GM23338 (cell line): ENCODE results near the gene MRGPRF. TPM values are rescaled to one million over a fixed set of nuclear protein-coding genes. Genes with fewer than 3 reads are reported as not detected.

Experiments
- ATAC-seq: fragments of 200-7000 bp; cut with Tn5 transposase; 3 replicates; pipeline ENCODE4 v1.9.1; 2020
- DNase-seq: peaks from one replicate; pipeline ENCODE4 v3.0.0-alpha.2; 2015; ENCODE audit warnings: low spot score
- H2AFZ ChIP-seq: fragments of 200-600 bp; sonication (generic); 2 replicates; pipeline ENCODE4 v1.8.0; 2016; ENCODE audit warnings: antibody characterized with exemption, mild to moderate bottlenecking, moderate library complexity
- H3F3A ChIP-seq: fragments of 200-600 bp; sonication (generic); replicated peaks from 2 replicates; pipeline ENCODE4 v1.8.0; 2017; ENCODE audit warnings: antibody characterized with exemption, mixed run types, low read depth
- H3K27ac ChIP-seq: fragments of 200-600 bp; sonication (generic); 2 replicates; pipeline ENCODE4 v1.6.1; 2016; ENCODE audit warnings: low read depth
- H3K27me3 ChIP-seq: fragments of 200-600 bp; sonication (generic); 2 replicates; pipeline ENCODE4 v1.8.0; 2016; ENCODE audit warnings: mild to moderate bottlenecking, mixed run types, moderate library complexity; ENCODE audit not compliant: insufficient read depth
- H3K36me3 ChIP-seq: fragments of 200-600 bp; sonication (generic); 2 replicates; pipeline ENCODE4 v1.8.0; 2016; ENCODE audit warnings: mild to moderate bottlenecking; ENCODE audit not compliant: insufficient read depth
- H3K4me1 ChIP-seq: fragments of 200-600 bp; sonication (generic); 2 replicates; pipeline ENCODE4 v1.8.0; 2016; ENCODE audit warnings: mild to moderate bottlenecking, moderate library complexity; ENCODE audit not compliant: insufficient read depth
- H3K4me2 ChIP-seq: fragments of 200-600 bp; sonication (generic); 2 replicates; pipeline ENCODE4 v1.7.1; 2017; ENCODE audit warnings: mixed run types
- H3K4me3 ChIP-seq: fragments of 200-600 bp; sonication (generic); 2 replicates; pipeline ENCODE4 v1.6.1; 2016; ENCODE audit warnings: mixed run types
- H3K79me2 ChIP-seq: fragments of 200-600 bp; sonication (generic); replicated peaks from 2 replicates; pipeline ENCODE4 v1.8.0; 2017; ENCODE audit warnings: mild to moderate bottlenecking; ENCODE audit not compliant: insufficient read depth
- H3K9me2 ChIP-seq: fragments of 200-600 bp; sonication (generic); 2 replicates; pipeline ENCODE4 v1.8.0; 2017; ENCODE audit not compliant: insufficient read depth
- H4K20me1 ChIP-seq: fragments of 200-600 bp; sonication (generic); replicated peaks from 2 replicates; pipeline ENCODE4 v1.8.0; 2017; ENCODE audit warnings: mild to moderate bottlenecking; ENCODE audit not compliant: insufficient read depth
- H3K27ac Mint-ChIP-seq: 2 replicates; pipeline ENCODE4 v1.8.0; 2020; ENCODE audit warnings: inconsistent platforms, mild to moderate bottlenecking, moderate library complexity, mixed read lengths
- H3K27me3 Mint-ChIP-seq: 3 replicates; pipeline ENCODE4 v1.8.0; 2022; ENCODE audit warnings: low read depth, mild to moderate bottlenecking, moderate library complexity, mixed read lengths, inconsistent platforms; ENCODE audit not compliant: insufficient read depth, poor library complexity
- H3K36me3 Mint-ChIP-seq: 3 replicates; pipeline ENCODE4 v1.8.0; 2021; ENCODE audit warnings: low read depth, mild to moderate bottlenecking, inconsistent platforms, moderate library complexity, mixed read lengths
- H3K4me1 Mint-ChIP-seq: 3 replicates; pipeline ENCODE4 v1.8.0; 2020; ENCODE audit warnings: mild to moderate bottlenecking, inconsistent platforms, mixed read lengths
- H3K4me3 Mint-ChIP-seq: 3 replicates; pipeline ENCODE4 v1.8.0; 2021; ENCODE audit warnings: moderate library complexity, mild to moderate bottlenecking, inconsistent platforms, mixed read lengths
- H3K9me3 Mint-ChIP-seq: 3 replicates; pipeline ENCODE4 v1.8.0; 2020; ENCODE audit warnings: moderate library complexity, mild to moderate bottlenecking, inconsistent platforms, mixed read lengths
- CREB1 ChIP-seq: fragments of 250-450 bp; sonication (Bioruptor Pico); IDR thresholded peaks from 2 replicates; pipeline ENCODE4 v1.5.0; 2020; ENCODE audit warnings: low read depth, mild to moderate bottlenecking, moderate library complexity
- EZH2 ChIP-seq: fragments of 200-600 bp; sonication (generic); IDR thresholded peaks from one replicate; pipeline ENCODE4 v1.8.0; 2017; ENCODE audit warnings: antibody characterized with exemption, mild to moderate bottlenecking, low read depth; ENCODE audit not compliant: unreplicated experiment
- EZH2phosphoT487 ChIP-seq: fragments of 200-600 bp; sonication (generic); IDR thresholded peaks from one replicate; pipeline ENCODE4 v1.8.1; 2018; ENCODE audit warnings: antibody characterized with exemption; ENCODE audit not compliant: unreplicated experiment
- NANOG ChIP-seq: IDR thresholded peaks from 2 replicates; pipeline ENCODE4 v1.6.1; 2016; ENCODE audit warnings: antibody characterized with exemption, borderline replicate concordance
- POLR2AphosphoS5 ChIP-seq: IDR thresholded peaks from 2 replicates; pipeline ENCODE4 v1.6.1; 2016; ENCODE audit warnings: antibody characterized with exemption, low read depth
- STAT1 ChIP-seq: IDR thresholded peaks from one replicate; pipeline ENCODE4 v1.6.1; 2016; ENCODE audit warnings: antibody characterized with exemption; ENCODE audit not compliant: unreplicated experiment
- ZNF331 ChIP-seq: fragments of 250-450 bp; sonication (Bioruptor Pico); IDR thresholded peaks from 2 replicates; pipeline ENCODE4 v1.5.0; 2020; ENCODE audit warnings: low read depth, mild to moderate bottlenecking, moderate library complexity
- polyA plus RNA-seq: library from polyadenylated mRNA; unstranded; fragments of >200 nt; fragmentation: Nextera tagmentation; extraction: Ambion mirVana; gene quantifications from 2 replicates; pipeline ENCODE4 v1.2.1, GENCODE V29; 2016
- total RNA-seq: library from RNA; depleted of rRNA; stranded (reverse); fragments of >200 nt; shearing (Covaris generic); gene quantifications from 2 replicates; pipeline ENCODE4 v1.2.3, GENCODE V29; 2014
- TF ChIP-seq, protein P1 (sequence below): fragments of 250-450 bp; sonication (Bioruptor Pico); IDR thresholded peaks from 2 replicates; pipeline ENCODE4 v1.5.0; 2020; ENCODE audit warnings: mild to moderate bottlenecking, moderate library complexity
- TF ChIP-seq, protein P2 (sequence below): IDR thresholded peaks from 2 replicates; pipeline ENCODE4 v1.6.1; 2016; ENCODE audit warnings: antibody characterized with exemption
- TF ChIP-seq, protein P3 (sequence below): IDR thresholded peaks from one replicate; pipeline ENCODE4 v1.6.1; 2018; ENCODE audit warnings: antibody characterized with exemption; ENCODE audit not compliant: unreplicated experiment

Gene MRGPRF
- total and polyA plus RNA-seq, 2 experiments from 2014 or later: 3.3 to 9.0 TPM

DNA sequence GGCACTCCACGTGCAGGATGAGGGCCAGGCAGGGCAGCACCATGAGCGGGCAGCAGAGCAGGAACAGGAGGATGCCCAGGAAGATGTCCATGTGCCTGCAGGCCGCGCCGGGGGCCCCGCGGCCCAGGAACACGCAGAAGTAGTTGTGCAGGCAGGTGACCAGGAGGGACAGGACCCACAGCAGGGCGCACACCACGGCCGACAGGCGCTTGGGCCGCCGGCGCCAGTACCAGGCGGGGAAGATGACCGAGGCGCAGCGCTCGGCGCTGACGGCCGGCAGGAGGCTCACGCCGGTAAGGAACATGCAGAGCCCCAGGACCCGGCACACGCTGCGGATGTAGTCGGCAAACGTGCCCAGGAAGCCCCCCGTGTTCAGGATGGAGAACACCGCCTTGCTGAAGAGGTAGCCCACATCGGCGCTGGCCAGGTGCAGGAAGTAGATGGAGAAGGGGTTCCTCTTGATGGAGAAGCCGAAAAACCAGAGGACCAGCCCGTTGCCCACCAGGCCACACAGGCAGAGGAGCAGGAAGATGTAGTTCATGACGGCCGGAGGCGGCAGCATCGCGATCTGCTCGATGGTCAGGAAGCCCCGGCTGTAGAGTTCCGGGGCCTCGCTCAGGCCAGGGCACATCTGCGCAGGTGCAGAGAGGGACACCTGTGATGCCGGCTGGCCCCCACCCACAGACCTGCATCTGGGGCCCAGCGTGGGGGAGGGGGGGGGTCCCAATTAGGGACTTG, 7.2 kb downstream of the MRGPRF start:
- Histone ChIP-seq H3K27ac (no peak overlapping the region), H3K27me3 (no peaks in the 10 kb centered on the region), H3F3A (no peaks in the 10 kb centered on the region), H3K4me2 (no peak overlapping the region), H3K79me2 (no peaks in the 10 kb centered on the region), H3K4me1 (peaks cover 5% of the 10 kb centered on the region), H3K4me3 (no peak overlapping the region), H2AFZ (no peak overlapping the region), H3K9me2 (no peaks in the 10 kb centered on the region), H3K36me3 (no peaks in the 10 kb centered on the region), H4K20me1 (no peaks in the 10 kb centered on the region)
- H3K9me3 Mint-ChIP-seq: no peaks in the 10 kb centered on the region
- peaks cover 5% of the 10 kb centered on the region; the same call in 1 of the 3 replicates for H3K4me1 Mint-ChIP-seq
- no peak overlapping the region for H3K27ac Mint-ChIP-seq
- peaks cover 9% of the 10 kb centered on the region for H3K27me3 Mint-ChIP-seq
- DNase-seq (no peak), ATAC-seq (no peak)
- H3K36me3 Mint-ChIP-seq: peaks cover 3% of the 10 kb centered on the region; the same call in 1 of the 3 replicates
- no peak overlapping the region; the same call in 2 of the 3 replicates for H3K4me3 Mint-ChIP-seq
- TF ChIP-seq EZH2: no peak
- no peak for TF ChIP-seq EZH2phosphoT487
- TF ChIP-seq STAT1: no peak
- TF ChIP-seq POLR2AphosphoS5: no peak

DNA sequence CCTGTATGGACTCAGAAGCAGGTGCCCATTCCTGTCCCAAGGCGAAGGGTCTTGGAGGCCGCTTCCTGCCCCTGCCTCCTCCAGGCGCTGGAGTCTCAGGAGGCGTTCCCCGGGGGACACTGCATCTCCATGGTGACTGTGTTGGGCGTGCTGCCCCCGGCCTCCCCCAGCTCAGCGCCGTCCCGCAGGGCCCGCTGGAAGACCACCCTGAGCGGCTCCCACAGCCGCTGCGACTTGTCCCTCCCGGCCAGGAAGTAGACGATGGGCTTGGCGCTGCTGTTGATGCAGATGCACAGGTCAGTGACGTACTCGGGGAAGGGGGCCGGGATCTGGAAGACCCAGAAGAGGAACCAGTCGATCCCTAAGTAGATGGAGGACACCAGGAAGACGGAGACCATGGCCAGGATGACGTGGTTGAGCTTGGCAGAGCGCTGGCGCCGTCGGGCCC, 7.8 kb downstream of the MRGPRF start:
- Mint-ChIP-seq H3K27ac (no peak overlapping the region), H3K27me3 (peaks cover 8% of the 10 kb centered on the region), H3K4me1 (peaks cover 3% of the 10 kb centered on the region; the same call in 1 of the 3 replicates), H3K9me3 (no peaks in the 10 kb centered on the region), H3K36me3 (peaks cover 3% of the 10 kb centered on the region; the same call in 1 of the 3 replicates), H3K4me3 (no peak overlapping the region; the same call in 2 of the 3 replicates)
- Histone ChIP-seq H4K20me1 (no peaks in the 10 kb centered on the region), H3K36me3 (no peaks in the 10 kb centered on the region), H3K27ac (no peak overlapping the region), H3F3A (no peaks in the 10 kb centered on the region), H3K9me2 (no peaks in the 10 kb centered on the region), H3K79me2 (no peaks in the 10 kb centered on the region), H2AFZ (no peak overlapping the region), H3K4me3 (no peak overlapping the region), H3K4me2 (no peak overlapping the region), H3K27me3 (no peaks in the 10 kb centered on the region), H3K4me1 (no peaks in the 10 kb centered on the region; the same call in 1 of the 2 replicates)
- ATAC-seq: no peak
- DNase-seq: no peak
- TF ChIP-seq STAT1 (no peak), POLR2AphosphoS5 (no peak), CREB1 (CRISPR knock-in tag) (no peak), NANOG (no peak), EZH2phosphoT487 (no peak), ZNF331 (CRISPR knock-in tag) (no peak)
- TF ChIP-seq, protein P1, sequence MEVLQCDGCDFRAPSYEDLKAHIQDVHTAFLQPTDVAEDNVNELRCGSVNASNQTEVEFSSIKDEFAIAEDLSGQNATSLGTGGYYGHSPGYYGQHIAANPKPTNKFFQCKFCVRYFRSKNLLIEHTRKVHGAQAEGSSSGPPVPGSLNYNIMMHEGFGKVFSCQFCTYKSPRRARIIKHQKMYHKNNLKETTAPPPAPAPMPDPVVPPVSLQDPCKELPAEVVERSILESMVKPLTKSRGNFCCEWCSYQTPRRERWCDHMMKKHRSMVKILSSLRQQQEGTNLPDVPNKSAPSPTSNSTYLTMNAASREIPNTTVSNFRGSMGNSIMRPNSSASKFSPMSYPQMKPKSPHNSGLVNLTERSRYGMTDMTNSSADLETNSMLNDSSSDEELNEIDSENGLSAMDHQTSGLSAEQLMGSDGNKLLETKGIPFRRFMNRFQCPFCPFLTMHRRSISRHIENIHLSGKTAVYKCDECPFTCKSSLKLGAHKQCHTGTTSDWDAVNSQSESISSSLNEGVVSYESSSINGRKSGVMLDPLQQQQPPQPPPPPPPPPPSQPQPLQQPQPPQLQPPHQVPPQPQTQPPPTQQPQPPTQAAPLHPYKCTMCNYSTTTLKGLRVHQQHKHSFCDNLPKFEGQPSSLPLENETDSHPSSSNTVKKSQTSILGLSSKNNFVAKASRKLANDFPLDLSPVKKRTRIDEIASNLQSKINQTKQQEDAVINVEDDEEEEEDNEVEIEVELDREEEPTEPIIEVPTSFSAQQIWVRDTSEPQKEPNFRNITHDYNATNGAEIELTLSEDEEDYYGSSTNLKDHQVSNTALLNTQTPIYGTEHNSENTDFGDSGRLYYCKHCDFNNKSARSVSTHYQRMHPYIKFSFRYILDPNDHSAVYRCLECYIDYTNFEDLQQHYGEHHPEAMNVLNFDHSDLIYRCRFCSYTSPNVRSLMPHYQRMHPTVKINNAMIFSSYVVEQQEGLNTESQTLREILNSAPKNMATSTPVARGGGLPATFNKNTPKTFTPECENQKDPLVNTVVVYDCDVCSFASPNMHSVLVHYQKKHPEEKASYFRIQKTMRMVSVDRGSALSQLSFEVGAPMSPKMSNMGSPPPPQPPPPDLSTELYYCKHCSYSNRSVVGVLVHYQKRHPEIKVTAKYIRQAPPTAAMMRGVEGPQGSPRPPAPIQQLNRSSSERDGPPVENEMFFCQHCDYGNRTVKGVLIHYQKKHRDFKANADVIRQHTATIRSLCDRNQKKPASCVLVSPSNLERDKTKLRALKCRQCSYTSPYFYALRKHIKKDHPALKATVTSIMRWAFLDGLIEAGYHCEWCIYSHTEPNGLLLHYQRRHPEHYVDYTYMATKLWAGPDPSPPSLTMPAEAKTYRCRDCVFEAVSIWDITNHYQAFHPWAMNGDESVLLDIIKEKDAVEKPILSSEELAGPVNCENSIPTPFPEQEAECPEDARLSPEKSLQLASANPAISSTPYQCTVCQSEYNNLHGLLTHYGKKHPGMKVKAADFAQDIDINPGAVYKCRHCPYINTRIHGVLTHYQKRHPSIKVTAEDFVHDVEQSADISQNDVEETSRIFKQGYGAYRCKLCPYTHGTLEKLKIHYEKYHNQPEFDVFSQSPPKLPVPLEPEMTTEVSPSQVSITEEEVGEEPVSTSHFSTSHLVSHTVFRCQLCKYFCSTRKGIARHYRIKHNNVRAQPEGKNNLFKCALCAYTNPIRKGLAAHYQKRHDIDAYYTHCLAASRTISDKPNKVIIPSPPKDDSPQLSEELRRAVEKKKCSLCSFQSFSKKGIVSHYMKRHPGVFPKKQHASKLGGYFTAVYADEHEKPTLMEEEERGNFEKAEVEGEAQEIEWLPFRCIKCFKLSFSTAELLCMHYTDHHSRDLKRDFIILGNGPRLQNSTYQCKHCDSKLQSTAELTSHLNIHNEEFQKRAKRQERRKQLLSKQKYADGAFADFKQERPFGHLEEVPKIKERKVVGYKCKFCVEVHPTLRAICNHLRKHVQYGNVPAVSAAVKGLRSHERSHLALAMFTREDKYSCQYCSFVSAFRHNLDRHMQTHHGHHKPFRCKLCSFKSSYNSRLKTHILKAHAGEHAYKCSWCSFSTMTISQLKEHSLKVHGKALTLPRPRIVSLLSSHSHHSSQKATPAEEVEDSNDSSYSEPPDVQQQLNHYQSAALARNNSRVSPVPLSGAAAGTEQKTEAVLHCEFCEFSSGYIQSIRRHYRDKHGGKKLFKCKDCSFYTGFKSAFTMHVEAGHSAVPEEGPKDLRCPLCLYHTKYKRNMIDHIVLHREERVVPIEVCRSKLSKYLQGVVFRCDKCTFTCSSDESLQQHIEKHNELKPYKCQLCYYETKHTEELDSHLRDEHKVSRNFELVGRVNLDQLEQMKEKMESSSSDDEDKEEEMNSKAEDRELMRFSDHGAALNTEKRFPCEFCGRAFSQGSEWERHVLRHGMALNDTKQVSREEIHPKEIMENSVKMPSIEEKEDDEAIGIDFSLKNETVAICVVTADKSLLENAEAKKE (CRISPR knock-in tag): no peak
- TF ChIP-seq, protein P2, sequence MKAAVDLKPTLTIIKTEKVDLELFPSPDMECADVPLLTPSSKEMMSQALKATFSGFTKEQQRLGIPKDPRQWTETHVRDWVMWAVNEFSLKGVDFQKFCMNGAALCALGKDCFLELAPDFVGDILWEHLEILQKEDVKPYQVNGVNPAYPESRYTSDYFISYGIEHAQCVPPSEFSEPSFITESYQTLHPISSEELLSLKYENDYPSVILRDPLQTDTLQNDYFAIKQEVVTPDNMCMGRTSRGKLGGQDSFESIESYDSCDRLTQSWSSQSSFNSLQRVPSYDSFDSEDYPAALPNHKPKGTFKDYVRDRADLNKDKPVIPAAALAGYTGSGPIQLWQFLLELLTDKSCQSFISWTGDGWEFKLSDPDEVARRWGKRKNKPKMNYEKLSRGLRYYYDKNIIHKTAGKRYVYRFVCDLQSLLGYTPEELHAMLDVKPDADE: no peak
- TF ChIP-seq, protein P3, sequence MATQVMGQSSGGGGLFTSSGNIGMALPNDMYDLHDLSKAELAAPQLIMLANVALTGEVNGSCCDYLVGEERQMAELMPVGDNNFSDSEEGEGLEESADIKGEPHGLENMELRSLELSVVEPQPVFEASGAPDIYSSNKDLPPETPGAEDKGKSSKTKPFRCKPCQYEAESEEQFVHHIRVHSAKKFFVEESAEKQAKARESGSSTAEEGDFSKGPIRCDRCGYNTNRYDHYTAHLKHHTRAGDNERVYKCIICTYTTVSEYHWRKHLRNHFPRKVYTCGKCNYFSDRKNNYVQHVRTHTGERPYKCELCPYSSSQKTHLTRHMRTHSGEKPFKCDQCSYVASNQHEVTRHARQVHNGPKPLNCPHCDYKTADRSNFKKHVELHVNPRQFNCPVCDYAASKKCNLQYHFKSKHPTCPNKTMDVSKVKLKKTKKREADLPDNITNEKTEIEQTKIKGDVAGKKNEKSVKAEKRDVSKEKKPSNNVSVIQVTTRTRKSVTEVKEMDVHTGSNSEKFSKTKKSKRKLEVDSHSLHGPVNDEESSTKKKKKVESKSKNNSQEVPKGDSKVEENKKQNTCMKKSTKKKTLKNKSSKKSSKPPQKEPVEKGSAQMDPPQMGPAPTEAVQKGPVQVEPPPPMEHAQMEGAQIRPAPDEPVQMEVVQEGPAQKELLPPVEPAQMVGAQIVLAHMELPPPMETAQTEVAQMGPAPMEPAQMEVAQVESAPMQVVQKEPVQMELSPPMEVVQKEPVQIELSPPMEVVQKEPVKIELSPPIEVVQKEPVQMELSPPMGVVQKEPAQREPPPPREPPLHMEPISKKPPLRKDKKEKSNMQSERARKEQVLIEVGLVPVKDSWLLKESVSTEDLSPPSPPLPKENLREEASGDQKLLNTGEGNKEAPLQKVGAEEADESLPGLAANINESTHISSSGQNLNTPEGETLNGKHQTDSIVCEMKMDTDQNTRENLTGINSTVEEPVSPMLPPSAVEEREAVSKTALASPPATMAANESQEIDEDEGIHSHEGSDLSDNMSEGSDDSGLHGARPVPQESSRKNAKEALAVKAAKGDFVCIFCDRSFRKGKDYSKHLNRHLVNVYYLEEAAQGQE: no peak
